SJCRH30 (cell line): Measurements from ENCODE around the gene ASTN1. TPM values are rescaled to one million over a fixed set of nuclear protein-coding genes. Genes with fewer than 3 reads are reported as not detected.
"Not testable (repeated sequence)": the region's sequence is repeated elsewhere in the genome, so short reads cannot be mapped to it uniquely, and the experiment has no call there.

ENCODE experiments used
- DNase-seq, 2 experiments: peaks; one replicate each; pipeline ENCODE4 v3.0.0-alpha.2; 2015 to 2020
- H3K27ac ChIP-seq: fragments of 250-450 bp; sonication (Bioruptor Pico); 2 replicates; pipeline ENCODE4 v1.5.1; 2020; ENCODE audit warnings: mild to moderate bottlenecking, moderate library complexity
- H3K27me3 ChIP-seq: fragments of 250-450 bp; sonication (Bioruptor Pico); 2 replicates; pipeline ENCODE4 v1.5.1; 2020; ENCODE audit warnings: mild to moderate bottlenecking, moderate library complexity
- H3K36me3 ChIP-seq: fragments of 250-450 bp; sonication (Bioruptor Pico); 2 replicates; pipeline ENCODE4 v1.5.1; 2020; ENCODE audit warnings: mild to moderate bottlenecking, moderate library complexity
- H3K4me1 ChIP-seq: fragments of 250-450 bp; sonication (Bioruptor Pico); 2 replicates; pipeline ENCODE4 v1.5.1; 2020; ENCODE audit warnings: mild to moderate bottlenecking, moderate library complexity
- H3K4me3 ChIP-seq: fragments of 250-450 bp; sonication (Bioruptor Pico); 2 replicates; pipeline ENCODE4 v1.5.1; 2020; ENCODE audit warnings: mild to moderate bottlenecking, moderate library complexity
- H3K9me3 ChIP-seq: fragments of 250-450 bp; sonication (Bioruptor Pico); replicated peaks from 2 replicates; pipeline ENCODE4 v1.5.1; 2020; ENCODE audit warnings: mild to moderate bottlenecking, moderate library complexity
- total RNA-seq: library from RNA; depleted of rRNA; stranded (reverse); fragments of >200 nt; shearing (Covaris generic); gene quantifications from 2 replicates; pipeline ENCODE4 v1.2.3, GENCODE V29; 2014

ASTN1 gene
- total RNA-seq, 1 experiment from 2014 or later: not detected

DNA sequence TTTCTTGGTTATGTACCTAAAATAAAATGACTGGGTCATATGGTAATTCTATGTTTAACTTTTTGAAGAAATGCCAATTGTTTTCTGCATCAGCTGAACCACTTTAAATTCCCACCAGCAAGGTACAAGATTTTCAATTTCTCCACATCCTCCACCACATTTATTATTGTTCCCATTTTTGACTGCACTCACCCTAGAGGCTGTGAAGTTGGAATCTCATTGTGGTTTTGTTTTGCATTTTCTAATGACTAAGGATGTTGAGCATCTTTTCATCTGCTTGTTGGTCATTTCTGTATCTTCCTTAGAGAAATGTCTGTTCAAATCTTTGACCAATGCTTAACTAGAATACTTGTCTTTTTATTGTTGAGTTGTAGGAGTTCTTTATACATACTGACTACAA is 72.5 kb downstream of the ASTN1 start:
- no peak for DNase-seq
- H3K27me3 ChIP-seq: no peaks in the 10 kb centered on the region
- no peaks in the 10 kb centered on the region for H3K9me3 ChIP-seq

GRCh38 chr1:177091040-177091439 is 73.5 kb downstream of the ASTN1 start:
- Histone ChIP-seq H3K4me3 (no peak overlapping the region), H3K27me3 (no peaks in the 10 kb centered on the region), H3K36me3 (no peaks in the 10 kb centered on the region), H3K27ac (no peak overlapping the region), H3K9me3 (no peaks in the 10 kb centered on the region), H3K4me1 (no peaks in the 10 kb centered on the region)
- no peak for DNase-seq

More for the DNA sequence above, 72.5 kb downstream of the ASTN1 start:
- H3K36me3 ChIP-seq: no peaks in the 10 kb centered on the region
- no peaks in the 10 kb centered on the region for H3K4me1 ChIP-seq
- no peak overlapping the region for H3K4me3 ChIP-seq
- no peak overlapping the region for H3K27ac ChIP-seq

GRCh38 chr1:177088966-177089365 is 75.5 kb downstream of the ASTN1 start:
- no peak overlapping the region for H3K27ac ChIP-seq
- no peak for DNase-seq
- H3K4me3 ChIP-seq: no peak overlapping the region
- no peaks in the 10 kb centered on the region for H3K36me3 ChIP-seq
- H3K27me3 ChIP-seq: no peaks in the 10 kb centered on the region
- no peaks in the 10 kb centered on the region for H3K4me1 ChIP-seq
- H3K9me3 ChIP-seq: no peaks in the 10 kb centered on the region

- no peak for DNase-seq
- Histone ChIP-seq H3K4me1 (no peaks in the 10 kb centered on the region), H3K9me3 (no peaks in the 10 kb centered on the region), H3K27me3 (no peaks in the 10 kb centered on the region), H3K4me3 (no peak overlapping the region), H3K27ac (no peak overlapping the region), H3K36me3 (no peaks in the 10 kb centered on the region)
Measured at GRCh38 chr1:177082855-177083693, 81.4 kb downstream of the ASTN1 start.

DNA sequence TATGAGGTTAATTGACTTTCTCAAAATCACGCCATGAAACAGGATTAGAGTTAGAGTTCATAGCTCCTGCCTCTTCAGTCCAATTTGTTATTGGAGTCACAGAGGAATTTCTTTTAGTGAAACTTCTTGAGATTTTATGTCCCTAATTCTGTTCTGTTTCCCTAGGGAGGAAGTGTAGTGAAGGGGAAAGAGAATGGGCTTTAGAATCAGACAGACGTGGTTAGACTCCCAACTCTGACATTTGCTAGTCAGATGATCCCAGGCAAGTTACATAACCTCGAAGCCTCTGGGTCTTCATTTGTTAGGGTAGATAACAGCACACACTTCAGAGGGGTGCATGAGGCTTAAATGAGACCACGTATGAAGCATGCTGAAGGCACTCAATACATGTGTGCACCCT is 83.9 kb downstream of the ASTN1 start:
- H3K36me3 ChIP-seq: no peaks in the 10 kb centered on the region
- H3K4me3 ChIP-seq: no peak overlapping the region
- H3K27ac ChIP-seq: no peak overlapping the region
- H3K4me1 ChIP-seq: no peaks in the 10 kb centered on the region
- H3K9me3 ChIP-seq: no peaks in the 10 kb centered on the region
- no peak for DNase-seq
- H3K27me3 ChIP-seq: no peaks in the 10 kb centered on the region

DNA sequence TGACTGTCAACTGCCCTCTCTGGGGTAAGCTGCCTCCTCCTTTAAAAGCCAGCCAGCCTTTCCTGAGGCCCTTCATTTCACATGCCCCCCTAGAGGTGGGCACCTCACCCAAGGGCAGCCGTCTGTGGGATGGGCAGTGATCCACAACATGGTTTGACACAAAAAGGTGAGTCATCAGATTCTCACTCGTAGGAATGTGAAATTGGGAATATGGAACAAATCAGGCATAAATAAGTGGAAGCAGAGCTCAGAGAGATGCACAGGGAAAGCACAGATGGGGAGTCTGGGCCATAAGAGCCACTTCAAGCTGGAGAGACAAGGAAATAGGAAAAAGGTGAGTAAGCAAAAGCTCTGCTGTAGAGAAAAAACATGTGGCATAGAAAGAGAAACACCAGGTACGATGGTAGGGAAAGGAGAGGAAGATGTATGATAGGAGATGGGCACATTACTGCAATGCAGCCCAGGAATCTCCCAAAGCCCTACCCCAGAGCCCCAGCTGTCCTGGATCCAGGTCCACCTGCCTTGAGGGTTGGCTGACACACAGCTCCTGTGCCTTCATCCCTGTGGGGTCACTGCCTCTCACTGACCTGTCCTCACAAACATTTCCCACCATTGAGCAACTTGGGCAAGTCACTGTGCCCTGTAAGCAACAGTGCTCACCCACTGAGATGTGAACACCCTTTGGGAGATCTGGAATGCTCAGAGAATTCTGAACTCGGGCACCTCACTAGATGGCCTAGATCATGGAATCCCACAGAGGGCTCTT is 86.6 kb downstream of the ASTN1 start:
- no peak for DNase-seq
- Histone ChIP-seq H3K27me3 (no peaks in the 10 kb centered on the region), H3K4me1 (no peaks in the 10 kb centered on the region), H3K9me3 (no peaks in the 10 kb centered on the region), H3K27ac (no peak overlapping the region), H3K4me3 (no peak overlapping the region), H3K36me3 (no peaks in the 10 kb centered on the region)

GRCh38 chr1:177077006-177077405 is 87.5 kb downstream of the ASTN1 start:
- no peak for DNase-seq
- H3K4me3 ChIP-seq: no peak overlapping the region
- no peaks in the 10 kb centered on the region for H3K4me1 ChIP-seq
- no peaks in the 10 kb centered on the region for H3K9me3 ChIP-seq
- H3K36me3 ChIP-seq: no peaks in the 10 kb centered on the region
- H3K27me3 ChIP-seq: no peaks in the 10 kb centered on the region
- no peak overlapping the region for H3K27ac ChIP-seq

GRCh38 chr1:177074811-177075210 is 89.7 kb downstream of the ASTN1 start:
- not testable (repeated sequence) for H3K4me1 ChIP-seq, DNase-seq

DNA sequence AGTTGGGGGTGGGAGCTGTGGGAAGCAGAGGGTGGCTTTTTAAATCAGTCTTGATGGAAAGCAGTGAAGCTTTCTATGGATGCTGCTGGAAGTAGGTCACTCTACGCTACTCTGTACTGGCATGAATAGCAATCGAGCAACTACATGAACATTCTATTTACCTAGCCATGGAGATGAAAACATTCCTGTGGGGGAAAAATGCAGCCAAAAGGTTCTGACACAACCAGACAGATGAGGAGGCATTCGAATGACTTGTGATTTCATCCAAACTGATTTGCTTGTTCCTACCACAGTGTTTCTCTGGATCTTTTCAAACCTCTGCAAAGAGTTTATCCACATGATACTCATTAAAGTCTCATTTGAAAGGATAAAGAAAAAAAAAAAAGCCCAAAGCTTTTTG is 95.0 kb downstream of the ASTN1 start:
- DNase-seq: no peak
- H3K27me3 ChIP-seq: no peaks in the 10 kb centered on the region
- no peaks in the 10 kb centered on the region for H3K36me3 ChIP-seq
- H3K4me1 ChIP-seq: no peaks in the 10 kb centered on the region
- H3K27ac ChIP-seq: no peak overlapping the region
- no peak overlapping the region for H3K4me3 ChIP-seq
- no peaks in the 10 kb centered on the region for H3K9me3 ChIP-seq

More at GRCh38 chr1:177074811-177075210, 89.7 kb downstream of the ASTN1 start:
- H3K36me3 ChIP-seq, H3K27ac ChIP-seq, H3K27me3 ChIP-seq, H3K4me3 ChIP-seq, H3K9me3 ChIP-seq: not testable (repeated sequence)

GRCh38 chr1:177067752-177068410 is 96.6 kb downstream of the ASTN1 start:
- no peak for DNase-seq
- no peak overlapping the region for H3K27ac ChIP-seq
- no peaks in the 10 kb centered on the region for H3K36me3 ChIP-seq
- no peaks in the 10 kb centered on the region for H3K27me3 ChIP-seq
- no peaks in the 10 kb centered on the region for H3K9me3 ChIP-seq
- no peak overlapping the region for H3K4me3 ChIP-seq
- H3K4me1 ChIP-seq: no peaks in the 10 kb centered on the region

- no peaks in the 10 kb centered on the region for H3K9me3 ChIP-seq
- H3K4me1 ChIP-seq: no peaks in the 10 kb centered on the region
- no peaks in the 10 kb centered on the region for H3K36me3 ChIP-seq
- H3K27me3 ChIP-seq: no peaks in the 10 kb centered on the region
- DNase-seq: no peak
- no peak overlapping the region for H3K27ac ChIP-seq
- no peak overlapping the region for H3K4me3 ChIP-seq
Measured at GRCh38 chr1:177065430-177065829, 99.1 kb downstream of the ASTN1 start.

DNA sequence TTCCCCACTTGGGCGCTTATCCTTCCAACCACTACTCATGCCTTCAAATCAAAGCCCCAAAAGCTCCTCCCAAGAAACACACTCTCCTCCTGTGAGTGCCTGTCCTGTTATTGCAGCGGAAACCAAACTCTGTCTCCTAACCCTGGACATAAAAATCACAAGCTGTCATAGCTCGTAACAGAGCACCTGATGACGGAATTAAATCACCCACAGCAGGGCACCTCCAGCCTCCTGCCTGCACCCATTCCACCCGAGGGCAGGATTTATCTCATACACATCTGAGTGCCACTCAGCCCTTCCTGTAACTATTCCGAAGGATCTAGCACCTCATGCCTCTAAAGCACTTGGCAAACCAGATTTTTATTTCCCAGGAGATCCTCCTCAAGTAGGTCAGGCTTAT is 100.9 kb downstream of the ASTN1 start:
- no peak overlapping the region for H3K4me3 ChIP-seq
- no peak overlapping the region for H3K27ac ChIP-seq
- H3K27me3 ChIP-seq: no peaks in the 10 kb centered on the region
- H3K9me3 ChIP-seq: no peaks in the 10 kb centered on the region
- H3K4me1 ChIP-seq: no peaks in the 10 kb centered on the region
- H3K36me3 ChIP-seq: no peaks in the 10 kb centered on the region
- no peak for DNase-seq

- Histone ChIP-seq H3K27me3 (no peaks in the 10 kb centered on the region), H3K4me1 (no peaks in the 10 kb centered on the region), H3K4me3 (no peak overlapping the region), H3K36me3 (no peaks in the 10 kb centered on the region), H3K27ac (no peak overlapping the region), H3K9me3 (no peaks in the 10 kb centered on the region)
- DNase-seq: peak in 1 of 2 experiments; percentile 3
Measured at GRCh38 chr1:177054542-177054941, 110.0 kb downstream of the ASTN1 start.

GRCh38 chr1:177053648-177054047 is 110.9 kb downstream of the ASTN1 start:
- no peak for DNase-seq
- Histone ChIP-seq H3K9me3 (no peaks in the 10 kb centered on the region), H3K27me3 (no peaks in the 10 kb centered on the region), H3K4me1 (no peaks in the 10 kb centered on the region), H3K27ac (no peak overlapping the region), H3K36me3 (no peaks in the 10 kb centered on the region), H3K4me3 (no peak overlapping the region)
